HG03457 (cell line): ENCODE results near the gene HTRA3.

Experiments
- ATAC-seq: cut with Tn5 transposase; IDR thresholded peaks from one replicate; pipeline ENCODE4 v1.9.1; 2021; ENCODE audit warnings: moderate number of reproducible peaks; ENCODE audit not compliant: unreplicated experiment

HTRA3 gene

GRCh38 chr4:8269535-8270417, at the start of gene HTRA3:
HTRA3 (plus strand) TSS chr4:8269754; CDS start chr4:8269969, 215 bp downstream.
- no peak for ATAC-seq

- ATAC-seq = no peak
Observed at GRCh38 chr4:8220661-8221450, 48.7 kb upstream of the HTRA3 start.

GRCh38 chr4:8221476-8221875, 48.1 kb upstream of the HTRA3 start:
- ATAC-seq = no peak

GRCh38 chr4:8221985-8222384, 47.6 kb upstream of the HTRA3 start:
- no peak for ATAC-seq

- ATAC-seq = no peak
Observed at GRCh38 chr4:8222609-8223388, 46.8 kb upstream of the HTRA3 start.

GRCh38 chr4:8224267-8224974, 45.1 kb upstream of the HTRA3 start:
- no peak for ATAC-seq

GRCh38 chr4:8224975-8225625, 44.5 kb upstream of the HTRA3 start:
- no peak for ATAC-seq

GRCh38 chr4:8225706-8226443, 43.7 kb upstream of the HTRA3 start:
- ATAC-seq = no peak

GRCh38 chr4:8227201-8227770, 42.3 kb upstream of the HTRA3 start:
- ATAC-seq = no peak

GRCh38 chr4:8227771-8228318, 41.7 kb upstream of the HTRA3 start:
- ATAC-seq = no peak

GRCh38 chr4:8228319-8229250, 41.0 kb upstream of the HTRA3 start:
- peak; percentile 57 for ATAC-seq

- ATAC-seq = peak; percentile 10
Observed at GRCh38 chr4:8229331-8229975, 40.1 kb upstream of the HTRA3 start.

- ATAC-seq = no peak
Observed at GRCh38 chr4:8230033-8230432, 39.5 kb upstream of the HTRA3 start.

GRCh38 chr4:8230891-8231290, 38.7 kb upstream of the HTRA3 start:
- ATAC-seq = no peak

- no peak for ATAC-seq
Observed at GRCh38 chr4:8231551-8232049, 38.0 kb upstream of the HTRA3 start.

- no peak for ATAC-seq
Observed at GRCh38 chr4:8232748-8233147, 36.8 kb upstream of the HTRA3 start.
